Measurements from ENCODE around the gene ADAM23. TPM values are rescaled to one million over a fixed set of nuclear protein-coding genes. Genes with fewer than 3 reads are reported as not detected.

Gene ADAM23
- total and polyA plus RNA-seq, 8 donors, result 0.85 to 3.9 (median 1.4) TPM; not detected in 1

DNA sequence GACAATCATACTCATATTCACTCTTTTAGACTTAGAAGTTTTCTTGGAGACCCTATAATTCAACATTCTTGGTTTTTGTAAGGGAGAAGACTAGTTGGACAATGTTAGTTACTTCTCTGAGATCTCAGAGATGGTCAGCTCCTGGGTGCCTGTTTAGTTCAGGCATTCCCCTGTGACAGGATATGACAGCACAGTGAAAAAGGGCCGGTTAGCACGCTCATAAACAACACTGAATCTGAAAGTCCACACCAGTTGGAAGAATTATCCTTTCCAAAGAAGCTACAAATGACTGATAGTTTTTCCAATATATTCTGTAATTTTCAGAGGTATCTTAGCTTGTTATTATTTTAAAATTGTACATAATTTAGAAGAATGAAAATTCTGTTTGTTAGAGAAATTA, 75.7 kb downstream of the ADAM23 start:
- Histone ChIP-seq H3K9me3 (no peaks in the 10 kb centered on the region), H3K27me3 (no peaks in the 10 kb centered on the region), H3K4me3 (no peak overlapping the region), H3K4me1 (no peaks in the 10 kb centered on the region), H3K36me3 (no peaks in the 10 kb centered on the region), H3K27ac (no peak overlapping the region)
- TF ChIP-seq, protein P1, sequence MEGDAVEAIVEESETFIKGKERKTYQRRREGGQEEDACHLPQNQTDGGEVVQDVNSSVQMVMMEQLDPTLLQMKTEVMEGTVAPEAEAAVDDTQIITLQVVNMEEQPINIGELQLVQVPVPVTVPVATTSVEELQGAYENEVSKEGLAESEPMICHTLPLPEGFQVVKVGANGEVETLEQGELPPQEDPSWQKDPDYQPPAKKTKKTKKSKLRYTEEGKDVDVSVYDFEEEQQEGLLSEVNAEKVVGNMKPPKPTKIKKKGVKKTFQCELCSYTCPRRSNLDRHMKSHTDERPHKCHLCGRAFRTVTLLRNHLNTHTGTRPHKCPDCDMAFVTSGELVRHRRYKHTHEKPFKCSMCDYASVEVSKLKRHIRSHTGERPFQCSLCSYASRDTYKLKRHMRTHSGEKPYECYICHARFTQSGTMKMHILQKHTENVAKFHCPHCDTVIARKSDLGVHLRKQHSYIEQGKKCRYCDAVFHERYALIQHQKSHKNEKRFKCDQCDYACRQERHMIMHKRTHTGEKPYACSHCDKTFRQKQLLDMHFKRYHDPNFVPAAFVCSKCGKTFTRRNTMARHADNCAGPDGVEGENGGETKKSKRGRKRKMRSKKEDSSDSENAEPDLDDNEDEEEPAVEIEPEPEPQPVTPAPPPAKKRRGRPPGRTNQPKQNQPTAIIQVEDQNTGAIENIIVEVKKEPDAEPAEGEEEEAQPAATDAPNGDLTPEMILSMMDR (IDR thresholded peaks at IDR 0.05), result no peak
- no peak for TF ChIP-seq EP300 (IDR thresholded peaks at IDR 0.05)
- TF ChIP-seq POLR2A (IDR thresholded peaks at IDR 0.05), result no peak
- no peak for TF ChIP-seq POLR2AphosphoS5 (IDR thresholded peaks at IDR 0.05)
- intact Hi-C loops (cut with DNase I; ENCODE audit: low total_unique reads), result no loop called here
- DNase-seq, result no peak
- 71 to 91% (median 85%) methylated on average over 2 of the region's 2 CpGs for WGBS, 5 donors

DNA sequence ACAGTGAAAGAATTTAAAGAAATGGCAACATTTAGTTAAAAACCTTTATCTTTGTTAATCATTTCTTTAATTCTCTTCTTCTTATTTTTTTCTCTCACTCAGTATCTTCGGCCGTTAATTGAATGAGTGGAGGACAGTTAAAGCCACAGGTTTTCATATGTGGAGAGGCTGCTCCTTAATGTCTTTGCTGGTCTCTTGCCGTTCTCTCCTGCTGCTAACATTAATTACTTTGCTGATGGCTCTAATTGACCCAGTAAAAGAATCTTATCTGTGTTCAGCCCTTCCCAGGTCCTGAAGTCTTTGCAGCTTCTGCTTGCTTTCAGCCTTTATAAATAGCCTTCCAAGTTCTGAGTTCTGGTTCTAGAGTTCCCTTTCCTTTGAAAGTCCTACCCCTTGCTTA, 77.1 kb downstream of the ADAM23 start:
- Histone ChIP-seq H3K4me1 (no peaks in the 10 kb centered on the region), H3K36me3 (no peaks in the 10 kb centered on the region), H3K9me3 (no peaks in the 10 kb centered on the region), H3K4me3 (no peak overlapping the region), H3K27ac (no peak overlapping the region), H3K27me3 (no peaks in the 10 kb centered on the region)
- intact Hi-C loops (cut with DNase I; ENCODE audit: low total_unique reads), result no loop called here
- 51 to 68% (median 63%) methylated on average over 3 of the region's 3 CpGs for WGBS, 5 donors
- DNase-seq, result no peak
- TF ChIP-seq, protein P1 (IDR thresholded peaks at IDR 0.05), result no peak
- no peak for TF ChIP-seq EP300 (IDR thresholded peaks at IDR 0.05)
- no peak for TF ChIP-seq POLR2AphosphoS5 (IDR thresholded peaks at IDR 0.05)
- TF ChIP-seq POLR2A (IDR thresholded peaks at IDR 0.05), result no peak

DNA sequence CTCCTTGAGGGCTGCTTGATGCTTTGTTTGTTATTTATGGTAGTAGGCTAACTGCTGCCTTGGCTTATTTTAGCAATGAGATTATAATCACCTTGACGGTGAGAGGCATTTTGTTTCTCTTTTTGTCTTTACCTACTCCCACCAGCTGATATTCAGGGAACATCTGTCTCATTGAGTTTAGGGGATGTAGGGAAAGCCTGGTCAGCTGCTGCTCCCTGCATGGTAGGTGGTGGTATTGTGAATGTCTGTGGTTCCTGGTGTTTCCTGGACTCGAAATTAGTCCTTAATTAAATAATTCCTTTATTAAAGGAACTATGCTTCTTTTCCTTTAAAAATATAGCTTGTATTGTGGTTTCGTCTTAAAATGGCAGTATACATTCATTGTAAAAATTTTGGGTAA, 77.8 kb downstream of the ADAM23 start:
- intact Hi-C loops (cut with DNase I; ENCODE audit: low total_unique reads), result no loop called here
- WGBS, 5 donors, result 44 to 64% (median 59%) methylated on average over 3 of the region's 3 CpGs

DNA sequence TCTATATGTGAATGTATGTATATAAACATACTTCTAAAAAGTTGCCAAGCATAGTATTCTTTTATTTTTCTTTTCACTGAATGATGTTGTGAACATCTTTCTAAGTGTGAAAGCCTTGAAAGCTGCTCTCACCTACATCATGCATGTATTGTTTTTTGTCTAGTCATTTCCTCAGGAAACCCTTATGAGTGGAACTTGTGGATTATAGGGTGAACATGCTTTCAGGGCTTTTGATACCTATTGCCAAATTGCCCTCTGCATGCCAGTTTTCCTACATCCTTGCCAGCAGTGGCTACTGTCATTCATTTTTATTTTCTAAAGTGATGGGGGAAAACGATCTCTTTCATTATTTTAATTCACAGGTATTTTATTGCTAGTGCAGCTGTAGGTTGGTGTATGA, 78.3 kb downstream of the ADAM23 start:
- no peak overlapping the region for H3K27ac ChIP-seq
- H3K4me1 ChIP-seq, result no peaks in the 10 kb centered on the region
- intact Hi-C loops (cut with DNase I; ENCODE audit: low total_unique reads), result no loop called here
- H3K36me3 ChIP-seq, result no peaks in the 10 kb centered on the region
- no peaks in the 10 kb centered on the region for H3K27me3 ChIP-seq
- 65 to 74% (median 74%) methylated on average over 1 of the region's 1 CpG for WGBS, 5 donors
- H3K4me3 ChIP-seq, result no peak overlapping the region
- no peak for TF ChIP-seq POLR2A (IDR thresholded peaks at IDR 0.05)
- TF ChIP-seq EP300 (IDR thresholded peaks at IDR 0.05), result no peak
- TF ChIP-seq, protein P1 (IDR thresholded peaks at IDR 0.05), result no peak
- no peak for TF ChIP-seq POLR2AphosphoS5 (IDR thresholded peaks at IDR 0.05)
- no peak for DNase-seq
- no peaks in the 10 kb centered on the region for H3K9me3 ChIP-seq

More for the DNA sequence above, 77.8 kb downstream of the ADAM23 start:
- Histone ChIP-seq H3K36me3 (no peaks in the 10 kb centered on the region), H3K27ac (no peak overlapping the region), H3K27me3 (no peaks in the 10 kb centered on the region), H3K4me3 (no peak overlapping the region), H3K4me1 (no peaks in the 10 kb centered on the region), H3K9me3 (no peaks in the 10 kb centered on the region)
- DNase-seq, result no peak
- TF ChIP-seq POLR2AphosphoS5 (IDR thresholded peaks at IDR 0.05) (no peak), EP300 (IDR thresholded peaks at IDR 0.05) (no peak), POLR2A (IDR thresholded peaks at IDR 0.05) (no peak)
- TF ChIP-seq, protein P1 (IDR thresholded peaks at IDR 0.05), result no peak
